Activated CD4-positive, alpha-beta T cell treated with anti-CD3 and anti-CD28 coated beads, Interleukin-2, amount 50 U/mL, for 24 hours (primary cell): ENCODE results near the gene ENTPD6.

Experiments used
- DNase-seq, 2 donors: peaks; one replicate each; pipeline ENCODE4 v3.0.0-alpha.2; 2020; ENCODE audit warnings: low read depth in 1 of 2, low spot score in 1 of 2

Gene ENTPD6

DNA sequence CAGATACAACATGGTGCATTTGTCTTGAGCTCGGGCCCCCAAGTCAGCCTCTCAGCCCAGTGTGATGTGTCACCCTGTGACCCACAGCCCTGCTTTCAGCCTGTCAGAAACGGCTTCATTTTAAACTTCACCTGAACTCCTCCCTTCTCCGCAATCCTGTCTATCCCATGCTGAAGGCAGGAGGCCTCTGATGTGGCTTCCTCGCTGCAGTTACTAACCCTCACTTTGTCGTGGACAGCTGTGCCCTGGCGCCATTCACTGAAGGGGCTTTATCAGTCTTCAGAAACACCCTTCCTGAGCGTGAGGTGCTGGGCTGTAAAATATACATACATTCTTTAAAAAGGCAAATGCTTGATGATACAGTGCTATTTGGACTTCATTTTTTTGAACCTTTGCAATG is 7.9 kb upstream of the ENTPD6 start:
- no peak for DNase-seq

DNA sequence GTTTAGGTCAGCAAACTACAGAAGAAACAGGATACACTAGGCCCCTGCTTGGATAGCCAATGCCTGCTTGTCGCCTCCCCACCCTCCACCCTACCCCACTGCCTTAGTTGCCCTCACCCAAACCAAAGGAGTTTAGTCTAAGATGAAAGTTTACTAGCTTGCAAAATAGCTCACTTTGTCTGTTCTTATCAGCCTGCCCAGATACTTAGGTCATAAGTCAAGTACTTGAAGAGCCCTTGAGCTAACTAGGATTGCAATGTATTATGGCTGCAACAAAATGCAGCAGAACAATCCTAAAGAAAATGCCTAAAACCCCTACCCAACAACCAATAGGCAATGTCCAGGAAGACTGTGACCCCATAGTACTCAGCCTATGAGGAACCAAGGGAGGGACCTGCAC is 7.3 kb upstream of the ENTPD6 start:
- DNase-seq, result no peak

DNA sequence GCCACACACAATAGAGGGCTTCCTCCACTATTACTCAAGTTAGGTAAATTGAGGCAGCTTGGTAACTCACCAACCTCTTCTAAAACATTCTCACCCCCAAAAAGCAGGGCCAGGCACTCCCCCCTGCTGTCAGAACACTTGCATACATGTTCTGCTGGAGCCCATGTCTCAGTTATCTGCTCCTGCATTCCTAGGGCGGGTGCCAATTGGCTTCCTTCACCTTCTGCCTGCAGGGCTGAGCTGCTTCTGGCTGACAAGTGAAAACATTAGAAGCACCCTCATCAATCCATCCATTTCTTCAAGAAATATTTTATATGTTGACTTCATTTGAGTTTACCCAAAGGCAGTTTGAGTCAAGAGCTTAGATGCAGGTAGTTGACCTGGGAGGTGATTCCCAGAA is 4.5 kb upstream of the ENTPD6 start:
- no peak for DNase-seq

DNA sequence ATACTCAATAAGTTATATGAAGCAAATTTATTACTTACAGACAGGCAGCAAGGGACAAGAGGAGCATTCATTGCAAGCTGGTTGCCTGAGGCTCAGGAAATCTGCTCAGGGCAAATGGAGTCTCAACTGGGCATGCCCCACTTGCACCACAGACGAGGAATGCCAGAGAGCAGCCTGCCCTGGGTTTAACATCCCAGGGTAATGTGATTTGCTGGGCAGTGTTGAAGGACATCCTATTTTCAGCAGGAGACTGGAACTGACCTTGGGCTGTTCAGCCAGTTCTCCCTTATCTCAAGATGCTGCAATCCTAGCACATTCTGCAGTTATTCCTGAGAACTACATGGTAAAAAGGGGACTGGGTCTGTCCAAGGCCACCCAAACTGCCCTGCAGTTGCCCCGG is 3.8 kb upstream of the ENTPD6 start:
- DNase-seq, result no peak

DNA sequence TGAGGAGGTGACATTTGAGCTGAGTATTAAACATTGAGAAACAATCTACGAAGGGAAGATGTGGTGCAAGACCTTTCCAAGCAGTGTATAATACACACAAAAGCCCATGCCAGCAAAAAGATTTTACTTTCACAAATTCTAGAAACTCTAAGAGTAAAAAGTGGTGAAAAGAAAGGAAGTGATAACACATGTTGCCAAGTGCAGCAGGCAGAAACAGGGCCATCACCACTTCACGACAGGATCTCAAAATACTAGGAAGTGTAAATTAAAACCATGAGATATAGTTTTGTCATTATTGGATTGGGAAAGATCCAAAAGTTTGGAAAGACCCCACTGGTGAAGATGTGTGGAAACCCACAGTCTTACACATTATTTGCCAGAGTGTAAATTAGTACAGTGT is 1.7 kb upstream of the ENTPD6 start:
- DNase-seq, result no peak

DNA sequence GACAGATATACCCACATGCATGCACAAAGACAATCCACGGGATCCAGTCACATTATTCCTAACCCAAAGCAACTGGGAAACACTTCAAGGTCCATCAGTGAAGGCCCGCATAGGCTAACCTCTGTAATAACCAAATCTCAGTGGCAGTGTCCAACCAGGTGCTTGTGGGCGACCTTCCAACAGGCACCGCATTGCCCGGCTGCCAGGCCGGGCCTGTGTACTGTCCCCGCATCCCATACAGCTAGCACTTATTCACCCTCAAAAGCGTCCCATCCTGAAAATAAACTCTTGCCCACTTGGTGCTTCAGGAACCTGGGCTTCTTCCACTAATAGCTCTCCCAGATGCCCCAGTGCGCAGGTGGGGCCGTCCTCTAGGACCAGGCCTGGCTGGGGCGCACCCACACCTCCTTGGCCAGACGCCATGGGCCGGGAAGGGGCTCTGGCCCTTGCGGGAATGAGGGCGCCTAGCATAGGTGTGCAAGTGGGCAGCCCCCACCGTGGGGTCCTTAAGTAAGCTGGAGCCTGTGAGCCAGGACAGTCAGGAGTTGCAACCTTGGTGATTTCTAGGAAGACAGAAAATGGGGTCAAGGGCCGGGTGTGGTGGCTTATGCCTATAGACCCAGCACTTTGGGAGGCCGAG is 1.1 kb upstream of the ENTPD6 start:
- DNase-seq, result no peak

DNA sequence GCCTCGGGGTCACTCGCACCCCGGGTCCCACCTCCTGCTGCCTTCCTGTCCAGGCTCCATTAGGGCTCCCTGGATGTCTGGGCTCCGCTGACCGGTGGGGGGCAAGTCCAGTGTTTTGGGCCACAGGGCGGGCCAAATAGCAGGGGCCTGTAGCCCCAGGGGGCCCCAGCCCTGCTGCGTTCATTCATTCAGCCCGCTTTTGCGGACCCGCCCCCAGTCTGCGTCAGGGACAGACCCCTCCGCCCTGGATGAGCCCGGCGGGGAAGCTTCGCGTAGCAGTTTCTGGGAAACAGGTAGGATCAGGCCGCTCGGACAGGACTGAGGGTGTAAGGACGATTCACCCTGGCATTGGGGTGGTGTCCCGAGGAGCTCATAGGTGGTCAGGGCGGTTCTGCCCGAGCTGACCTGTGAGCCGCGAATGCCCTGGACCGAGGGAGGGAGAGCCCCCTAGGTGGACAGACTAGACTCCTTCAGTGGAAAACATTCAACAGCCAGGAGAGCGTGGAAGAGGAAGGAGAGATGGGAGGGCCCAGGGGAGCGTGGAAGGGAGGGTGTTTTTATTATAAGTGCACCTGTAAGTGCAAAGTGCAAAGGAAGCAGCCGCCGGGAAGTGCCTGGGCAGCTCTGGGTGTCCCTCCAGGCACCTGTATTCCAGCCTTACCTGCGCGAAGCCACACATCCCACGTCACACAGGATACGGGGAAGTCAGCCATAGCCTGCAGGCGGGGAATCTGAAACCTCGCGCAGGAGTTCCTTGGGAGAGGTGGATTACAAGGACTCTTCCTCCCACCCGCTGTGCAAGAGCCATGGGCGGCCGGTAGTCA is 662 bp downstream of the ENTPD6 start:
- DNase-seq, result no peak

DNA sequence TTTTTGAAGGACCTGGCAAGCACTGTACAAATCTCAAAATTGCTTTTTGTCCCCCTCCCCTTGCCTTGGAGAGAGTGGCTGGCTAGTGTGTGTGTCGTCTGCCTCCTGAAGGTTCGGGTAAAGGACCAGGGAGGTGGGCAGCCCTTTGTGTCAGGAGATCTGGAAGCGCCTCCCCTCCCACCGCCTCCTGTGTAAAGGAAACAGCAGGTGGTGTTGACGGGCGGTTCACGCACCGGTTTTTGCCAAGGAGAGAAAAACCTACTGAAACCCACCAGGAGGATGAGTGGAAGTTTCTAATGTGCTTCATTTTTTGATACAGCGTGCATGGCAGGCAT is 1.2 kb downstream of the ENTPD6 start:
- no peak for DNase-seq

DNA sequence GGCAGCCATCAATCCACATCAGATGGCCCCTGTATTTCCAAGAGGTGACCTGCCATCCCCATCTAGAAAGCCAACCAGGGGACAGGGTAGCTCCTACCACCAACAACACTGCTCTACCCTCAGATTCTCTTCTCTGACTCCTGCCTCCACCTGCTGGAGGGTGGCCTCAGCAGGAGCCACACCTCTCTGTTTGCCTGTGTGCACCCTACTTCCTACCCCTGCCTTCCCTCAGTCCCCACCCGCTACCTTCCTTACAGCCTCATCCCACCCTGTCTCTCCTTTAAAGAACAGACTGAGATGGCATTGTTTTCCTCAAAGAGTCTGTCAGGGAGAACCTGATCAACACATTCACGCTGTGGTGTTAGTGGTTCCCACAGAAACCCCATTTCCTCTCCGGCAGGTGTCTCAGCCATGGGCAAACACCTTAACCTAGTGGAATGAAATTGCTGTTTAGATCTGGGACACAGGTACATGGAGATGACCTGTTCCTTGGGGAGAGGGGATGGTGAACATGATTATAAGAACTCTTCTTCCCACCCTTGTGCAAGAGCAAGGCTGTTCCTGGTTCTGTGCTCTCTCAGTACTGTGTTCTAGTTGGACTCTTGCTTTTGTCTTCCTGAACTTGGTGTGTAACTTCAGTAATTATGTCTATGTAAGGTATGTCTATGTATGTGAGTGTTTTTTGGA is 1.8 kb downstream of the ENTPD6 start:
- no peak for DNase-seq

DNA sequence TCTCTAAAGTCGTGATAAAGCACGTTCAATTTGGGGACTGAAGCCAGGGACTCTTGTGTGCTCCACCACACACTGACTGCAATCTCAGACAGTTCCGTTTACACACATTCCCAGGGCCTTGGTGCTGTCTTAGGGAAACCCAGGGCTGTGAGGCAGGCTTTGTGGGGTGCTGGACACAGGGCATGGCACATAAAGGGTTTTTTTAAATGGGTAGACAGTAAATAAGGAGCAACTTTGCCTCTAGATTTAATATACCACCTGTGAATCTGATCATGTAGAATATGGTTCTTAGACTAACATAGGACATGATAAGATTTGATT is 2.3 kb downstream of the ENTPD6 start:
- DNase-seq, result no peak

DNA sequence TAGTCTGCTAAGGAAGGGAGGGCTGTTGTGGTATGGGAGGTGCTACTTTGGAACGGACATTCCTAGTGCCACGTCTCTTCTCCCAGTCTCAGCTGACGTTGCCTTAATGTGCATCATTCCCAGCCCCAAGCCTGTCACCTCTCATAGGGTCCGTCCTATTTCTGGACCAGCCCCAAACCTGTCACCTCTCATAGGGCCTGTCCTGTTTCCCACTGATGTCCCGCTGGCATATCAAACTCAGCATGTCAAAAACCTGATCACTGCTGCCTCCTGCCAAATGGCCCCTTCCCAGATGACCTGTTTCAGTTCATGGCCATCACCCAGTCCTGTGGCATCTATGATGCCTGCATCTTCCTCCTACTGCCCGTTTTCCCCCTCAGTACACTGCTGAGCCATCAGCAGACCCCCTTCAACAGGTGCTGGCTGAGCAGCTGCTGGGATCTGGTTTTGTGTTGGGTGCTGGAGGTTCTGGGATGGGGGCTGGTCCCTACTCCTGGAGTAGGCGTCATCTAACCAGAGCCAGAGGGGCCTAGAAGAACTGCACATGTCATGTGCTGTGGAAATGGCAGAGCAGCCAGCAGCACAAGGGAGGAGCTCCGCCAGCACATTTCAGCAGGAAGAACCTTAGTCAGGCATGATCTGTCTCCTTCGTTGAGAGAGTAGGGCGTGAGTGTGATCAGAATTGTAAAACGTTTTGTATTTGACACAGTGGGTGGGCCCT is 3.3 kb downstream of the ENTPD6 start:
- DNase-seq, result no peak

DNA sequence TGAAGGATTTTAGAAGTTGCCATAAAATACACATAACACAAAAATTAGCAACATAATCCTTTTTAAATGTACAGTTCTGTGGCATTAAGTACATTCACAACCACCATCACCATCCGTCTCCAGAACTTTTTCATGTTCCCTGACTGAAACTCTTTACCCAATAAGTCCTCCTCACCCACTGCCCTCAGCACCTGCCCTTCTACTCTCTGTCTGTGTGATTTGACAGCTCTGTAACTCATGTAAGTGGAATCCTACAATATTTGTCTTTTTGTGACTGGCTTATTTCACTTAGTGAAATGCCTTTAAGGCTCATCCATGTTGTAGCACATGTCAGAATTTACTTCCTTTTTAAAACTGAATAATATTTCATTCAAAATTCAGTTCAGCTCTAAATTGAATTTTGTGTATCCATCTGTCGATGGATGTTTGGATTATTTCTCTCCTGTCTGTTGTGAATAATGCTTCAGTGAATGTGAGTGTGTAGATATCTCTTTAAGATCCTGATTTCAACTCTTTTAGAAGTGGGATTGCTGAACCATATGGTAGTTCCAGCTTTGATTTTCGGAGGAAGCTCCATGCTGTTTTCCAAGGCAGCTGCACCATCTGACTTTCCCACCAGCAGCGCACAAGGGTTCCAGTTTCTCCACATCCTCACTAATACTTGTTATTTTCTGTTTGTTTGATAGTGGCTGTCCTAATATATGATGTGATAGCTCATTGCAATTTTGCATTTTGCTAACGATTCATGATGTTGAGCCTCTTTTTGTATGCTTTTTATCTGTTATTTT is 4.2 kb downstream of the ENTPD6 start:
- DNase-seq, result no peak

DNA sequence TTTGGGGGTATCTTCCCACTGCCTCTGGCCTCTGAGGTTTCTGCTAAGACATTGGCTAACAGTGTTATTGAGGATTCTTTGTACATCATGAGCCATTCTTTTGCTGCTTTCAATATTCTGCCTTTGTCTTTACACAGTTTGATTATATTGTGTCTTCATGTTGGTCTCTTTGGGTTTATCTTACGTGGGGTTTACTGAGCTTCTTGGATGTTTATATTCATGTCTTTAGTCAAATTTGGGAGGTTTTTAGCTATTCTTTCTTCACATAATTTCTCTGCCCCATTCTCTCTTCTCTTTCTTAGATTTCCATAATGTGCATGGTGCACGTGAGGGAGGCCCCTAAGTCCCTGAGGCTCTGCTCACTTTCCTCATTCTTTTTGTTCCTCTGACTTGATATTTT is 7.6 kb downstream of the ENTPD6 start:
- DNase-seq, result no peak

DNA sequence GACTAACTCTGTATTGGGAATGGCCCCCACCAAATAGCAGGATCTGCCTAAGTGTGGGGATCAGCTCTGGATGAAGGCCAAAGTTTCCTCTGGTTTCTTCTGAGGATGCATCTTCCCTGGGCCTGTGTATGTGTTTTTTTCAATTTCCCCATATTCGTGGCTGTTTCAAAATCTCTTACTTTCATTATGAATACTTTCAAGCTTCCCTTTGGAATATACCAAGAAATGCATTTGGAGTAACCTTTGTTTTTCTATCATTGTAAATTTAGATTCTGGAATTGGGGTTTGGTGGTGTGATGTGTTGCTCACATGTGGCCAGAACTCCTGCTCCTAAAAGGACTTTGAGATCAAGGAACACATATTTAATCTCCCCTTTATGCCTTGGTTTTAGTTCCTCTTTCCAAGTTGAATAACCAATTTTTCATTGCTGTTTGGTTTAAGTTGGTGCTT is 8.4 kb downstream of the ENTPD6 start:
- no peak for DNase-seq

DNA sequence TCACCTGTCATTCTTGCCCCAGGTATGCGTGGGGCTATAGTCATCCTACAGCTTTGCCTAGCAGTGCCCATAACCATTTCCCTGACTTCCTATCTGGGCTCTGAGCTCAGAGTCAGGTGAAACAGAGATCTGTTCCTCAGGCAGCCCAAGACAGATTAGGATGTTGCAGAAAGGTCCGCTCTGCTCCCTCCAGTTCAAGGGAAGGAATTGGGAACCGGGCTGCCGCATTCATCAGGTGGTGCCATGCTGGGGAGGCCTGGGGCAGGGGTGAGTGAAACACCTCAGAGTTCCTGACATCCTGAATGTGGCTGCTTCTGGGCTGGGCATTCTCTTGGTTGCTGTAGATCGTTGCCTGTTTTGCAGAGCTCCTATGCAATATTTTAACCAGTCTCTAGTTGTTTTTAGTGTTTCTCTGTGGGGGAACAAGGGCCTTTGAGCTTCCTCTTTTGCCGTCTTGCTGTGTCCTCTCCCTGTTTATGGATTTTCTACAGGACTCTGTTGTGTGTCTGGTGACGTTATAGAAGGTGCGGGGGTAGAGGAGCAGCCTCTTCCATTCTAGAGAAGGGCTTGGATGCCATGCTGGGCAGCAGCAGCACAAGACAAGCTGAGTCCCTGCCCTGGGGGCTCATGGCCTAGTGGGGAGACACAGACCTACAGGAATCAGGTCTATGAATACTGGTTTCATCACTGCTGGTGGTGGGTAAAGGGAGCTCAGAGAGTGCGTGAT is 9.2 kb downstream of the ENTPD6 start:
- DNase-seq, result no peak

DNA sequence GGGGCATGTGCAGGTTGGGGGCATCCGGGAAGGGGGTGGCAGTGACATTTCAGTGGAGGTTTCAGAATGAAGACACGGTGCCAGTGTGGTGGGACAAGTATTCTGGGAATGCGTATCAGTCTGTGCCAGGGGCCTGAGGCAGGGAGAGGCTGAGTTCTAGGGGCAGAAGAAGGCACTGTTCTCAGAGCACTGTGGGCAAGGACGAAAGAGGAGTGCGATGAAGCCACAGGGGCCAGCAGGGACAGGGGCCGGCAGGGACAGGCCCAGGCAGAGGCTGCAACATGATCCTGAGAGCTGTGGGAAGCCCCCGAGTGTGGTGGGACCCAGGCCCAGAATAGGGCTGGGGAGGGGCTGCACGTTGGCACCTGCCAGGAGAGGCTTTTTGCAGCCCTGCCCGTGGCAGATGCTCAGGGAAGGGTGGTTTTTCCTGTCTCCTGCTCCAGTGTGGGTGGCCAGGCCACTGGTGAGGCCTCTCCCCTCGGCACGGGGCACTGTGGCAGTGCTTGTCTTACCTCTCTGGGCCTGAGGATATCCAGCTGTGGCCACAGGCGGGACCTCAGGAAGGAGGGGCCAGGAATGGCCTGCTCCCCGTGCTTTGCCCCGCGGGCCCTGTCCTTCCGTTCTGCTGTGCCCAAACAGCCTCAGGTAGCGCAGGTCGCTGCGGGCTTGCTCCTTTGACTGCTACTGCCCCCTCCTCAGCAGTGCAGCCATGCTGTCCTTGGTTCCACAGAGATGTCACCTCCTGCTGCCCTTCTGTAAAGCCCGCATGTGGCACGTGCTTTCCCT is 10.0 kb downstream of the ENTPD6 start:
- no peak for DNase-seq

DNA sequence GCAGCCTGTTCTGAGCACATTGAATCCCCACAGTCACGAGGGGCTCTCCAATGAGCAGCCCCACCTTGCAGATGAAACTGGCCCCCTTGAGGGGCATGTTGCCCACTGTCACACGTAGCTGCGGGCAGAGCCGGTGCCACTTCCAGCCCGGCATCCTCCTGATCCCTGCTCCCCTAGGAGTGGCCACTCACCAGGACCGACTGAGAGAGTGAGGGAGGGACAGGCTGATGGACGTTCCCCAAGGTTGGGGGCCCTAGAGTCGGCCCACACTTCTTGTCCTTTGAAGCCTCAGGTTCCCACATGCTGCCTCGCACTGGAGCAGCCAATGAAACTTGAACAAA is 10.5 kb downstream of the ENTPD6 start:
- DNase-seq, result no peak

DNA sequence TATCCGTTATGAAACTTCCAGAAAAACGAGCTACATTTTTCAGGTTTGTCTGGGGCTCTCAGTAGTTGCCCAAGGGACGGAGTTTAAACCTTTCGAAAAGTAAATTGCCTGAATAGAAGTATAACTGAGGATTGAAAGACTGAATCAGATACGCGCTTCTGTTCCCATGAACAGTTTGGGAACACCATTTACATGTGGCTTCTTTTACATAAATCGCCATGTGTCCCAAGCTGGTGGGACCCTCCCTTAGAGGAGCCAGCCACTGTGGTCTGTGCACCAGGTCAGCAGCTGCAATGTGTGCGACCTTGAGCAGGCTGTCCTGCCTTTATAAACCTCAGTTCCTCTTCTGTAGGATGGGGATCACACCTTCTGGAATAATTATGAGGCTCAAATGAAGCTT is 11.0 kb downstream of the ENTPD6 start:
- no peak for DNase-seq

DNA sequence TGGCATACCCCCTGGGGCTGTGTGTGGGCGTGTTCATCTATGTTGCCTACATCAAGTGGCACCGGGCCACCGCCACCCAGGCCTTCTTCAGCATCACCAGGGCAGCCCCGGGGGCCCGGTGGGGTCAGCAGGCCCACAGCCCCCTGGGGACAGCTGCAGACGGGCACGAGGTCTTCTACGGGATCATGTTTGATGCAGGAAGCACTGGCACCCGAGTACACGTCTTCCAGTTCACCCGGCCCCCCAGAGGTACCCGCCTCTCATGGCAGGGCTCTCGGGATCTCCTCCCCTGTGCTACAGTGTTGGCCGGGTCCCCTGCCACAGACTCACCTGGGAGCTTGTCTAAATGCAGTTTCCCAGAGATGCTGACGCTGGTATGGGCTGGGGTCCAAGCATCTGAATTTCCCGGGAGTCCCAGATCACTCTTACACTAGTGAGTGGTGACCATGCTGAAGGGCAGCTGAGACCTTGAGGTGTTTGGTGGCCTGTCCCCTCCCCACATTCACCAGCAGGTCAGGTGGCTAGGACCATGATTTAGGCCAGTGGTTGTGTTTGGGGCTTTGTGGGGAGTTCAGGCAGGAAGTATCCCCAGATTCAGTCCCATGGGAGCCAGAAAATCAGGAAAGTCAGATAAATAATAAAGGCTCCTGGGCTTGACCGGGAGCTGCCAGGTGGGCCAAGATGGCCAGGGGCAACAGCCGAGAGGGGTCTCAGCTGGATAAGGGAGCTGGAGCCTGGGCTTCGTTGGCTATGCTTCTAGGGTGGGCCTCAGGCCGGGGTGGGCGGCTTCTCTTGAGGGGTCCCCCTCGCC is 11.8 kb downstream of the ENTPD6 start:
- no peak for DNase-seq
